ENCODE results near the gene PRR22.

The PRR22 gene

GRCh38 chr19:5814123-5814851 lies 29.7 kb upstream of the PRR22 start:
- no peak for DNase-seq

GRCh38 chr19:5811117-5811516 lies 26.6 kb upstream of the PRR22 start:
- no peak for DNase-seq

GRCh38 chr19:5809469-5809868 lies 24.9 kb upstream of the PRR22 start:
- DNase-seq: no peak

- no peak for DNase-seq
Observed at GRCh38 chr19:5809053-5809452, 24.5 kb upstream of the PRR22 start.

GRCh38 chr19:5808120-5808816 lies 23.7 kb upstream of the PRR22 start:
- DNase-seq: no peak

GRCh38 chr19:5806905-5807304 lies 22.4 kb upstream of the PRR22 start:
- DNase-seq: no peak

GRCh38 chr19:5806133-5806489 lies 21.6 kb upstream of the PRR22 start:
- no peak for DNase-seq

GRCh38 chr19:5805462-5806132 lies 21.1 kb upstream of the PRR22 start:
- DNase-seq: no peak

- no peak for DNase-seq
Observed at GRCh38 chr19:5804516-5805461, 20.2 kb upstream of the PRR22 start, which contains the start of gene NRTN. TSS of gene NRTN (plus strand) at chr19:5805067. CDS start at chr19:5824166, 19,099 bp downstream.

GRCh38 chr19:5803752-5804515 lies 19.4 kb upstream of the PRR22 start:
- no peak for DNase-seq

GRCh38 chr19:5803441-5803751 lies 18.9 kb upstream of the PRR22 start:
- DNase-seq: no peak

GRCh38 chr19:5801796-5802619 lies 17.5 kb upstream of the PRR22 start:
- DNase-seq: no peak

- DNase-seq: no peak
Observed at GRCh38 chr19:5800361-5801270, 16.1 kb upstream of the PRR22 start.

- DNase-seq: no peak
Observed at GRCh38 chr19:5799247-5800241, 15.0 kb upstream of the PRR22 start.

GRCh38 chr19:5798244-5798643 lies 13.7 kb upstream of the PRR22 start:
- no peak for DNase-seq

GRCh38 chr19:5795382-5795919 lies 10.9 kb upstream of the PRR22 start:
- no peak for DNase-seq

GRCh38 chr19:5793188-5793587 lies 8.6 kb upstream of the PRR22 start:
- no peak for DNase-seq

- no peak for DNase-seq
Observed at GRCh38 chr19:5792224-5792623, 7.7 kb upstream of the PRR22 start.

Measured in NCI-H187 treated with DMSO at 0.1 percent for 48 hours (cell line).